Right hindlimb (tissue), 1 donor: ENCODE data around the gene RPP21.
"Not testable (repeated sequence)": the region's sequence is repeated elsewhere in the genome, so short reads cannot be mapped to it uniquely, and the experiment has no call there.

Experiments used
- DNase-seq: peaks from one replicate; pipeline ENCODE4 v3.0.0-alpha.2; 2018

Gene RPP21

DNA sequence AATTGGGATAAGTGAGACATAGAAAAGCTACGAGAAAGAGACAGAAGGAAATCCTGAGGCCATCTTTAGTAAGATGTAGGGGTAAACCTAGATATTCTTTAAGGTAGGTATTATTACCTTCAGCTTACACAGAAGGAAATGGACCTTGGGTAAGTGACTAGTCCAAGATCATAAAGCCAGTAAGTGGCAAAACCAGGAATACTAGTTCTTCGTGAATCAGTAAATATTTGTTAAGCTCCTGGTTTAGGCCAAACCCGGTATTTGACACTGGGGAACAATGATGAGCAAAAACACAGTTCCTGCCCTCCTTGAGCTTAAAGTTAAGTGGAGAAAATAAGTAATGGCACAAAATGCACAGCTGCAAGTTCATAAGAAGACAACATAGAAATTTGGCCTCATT, 13.0 kb upstream of the RPP21 start:
- no peak for DNase-seq

DNA sequence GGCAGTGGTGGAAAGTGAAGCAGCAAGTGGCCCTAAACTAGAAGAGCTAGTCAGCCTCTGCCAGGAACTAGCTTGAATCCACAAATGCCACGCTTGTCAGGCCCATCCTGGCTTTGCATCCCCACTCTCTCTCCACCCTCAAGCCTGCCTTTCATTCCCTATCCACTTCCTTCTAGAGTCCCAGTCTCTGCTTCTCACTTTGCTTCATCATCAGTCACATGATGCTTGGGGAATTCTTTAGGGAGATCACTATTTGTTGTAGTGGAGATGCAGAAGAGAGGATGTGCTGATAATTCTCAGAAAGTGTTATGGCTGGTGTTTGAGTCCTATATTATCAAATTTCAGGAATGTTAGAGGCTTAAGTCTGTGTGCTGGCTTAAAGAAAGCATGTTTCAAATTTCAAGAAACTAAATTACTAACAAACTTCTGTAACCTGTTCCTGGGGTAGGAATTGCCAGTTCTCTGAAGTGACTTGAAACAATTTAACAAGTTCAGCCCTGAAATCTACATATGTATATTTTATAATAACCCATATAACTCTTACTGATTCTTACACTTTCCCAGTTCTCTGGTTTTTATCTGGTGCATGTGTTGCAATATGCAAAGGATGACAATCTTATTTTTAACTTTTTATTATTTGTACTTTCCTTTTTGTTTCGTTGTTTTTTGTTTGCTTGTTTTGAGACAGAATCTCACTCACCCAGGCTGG, 10.7 kb upstream of the RPP21 start:
- no peak for DNase-seq

DNA sequence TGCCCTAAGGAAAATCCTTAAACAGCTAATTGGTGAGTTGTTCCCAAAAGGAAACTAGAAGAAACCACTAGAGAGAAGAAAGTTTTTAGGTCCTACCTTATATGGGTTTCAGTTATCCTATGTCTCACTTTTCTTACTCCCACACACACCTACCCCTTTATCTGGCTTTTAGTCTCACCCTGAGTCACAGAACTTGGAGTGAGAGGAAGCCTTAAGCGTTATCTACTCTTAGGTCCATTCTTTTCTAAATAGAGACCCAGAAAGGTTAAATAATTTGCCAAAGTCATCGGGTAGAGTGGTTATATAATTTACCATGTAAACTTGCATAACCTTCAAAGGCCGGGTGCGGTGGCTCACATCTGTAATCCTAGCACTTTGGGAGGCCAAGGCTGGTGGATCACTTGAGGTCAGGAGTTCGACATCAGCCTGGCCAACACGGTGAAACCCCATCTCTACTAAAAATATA, 4.3 kb upstream of the RPP21 start:
- no peak for DNase-seq

- no peak for DNase-seq
Observed at GRCh38 chr6:30341218-30341617, 3.7 kb upstream of the RPP21 start.

DNA sequence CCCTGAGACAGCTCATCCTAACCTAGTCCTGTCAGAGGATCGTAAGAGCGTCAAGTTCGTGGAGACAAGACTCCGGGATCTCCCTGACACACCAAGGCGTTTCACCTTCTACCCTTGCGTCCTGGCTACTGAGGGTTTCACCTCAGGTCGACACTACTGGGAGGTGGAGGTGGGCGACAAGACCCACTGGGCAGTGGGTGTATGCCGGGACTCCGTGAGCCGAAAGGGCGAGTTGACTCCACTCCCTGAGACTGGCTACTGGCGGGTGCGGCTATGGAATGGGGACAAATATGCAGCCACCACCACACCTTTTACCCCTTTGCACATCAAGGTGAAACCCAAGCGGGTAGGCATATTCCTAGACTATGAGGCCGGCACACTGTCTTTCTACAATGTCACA, 3.2 kb upstream of the RPP21 start:
- DNase-seq, result no peak

DNA sequence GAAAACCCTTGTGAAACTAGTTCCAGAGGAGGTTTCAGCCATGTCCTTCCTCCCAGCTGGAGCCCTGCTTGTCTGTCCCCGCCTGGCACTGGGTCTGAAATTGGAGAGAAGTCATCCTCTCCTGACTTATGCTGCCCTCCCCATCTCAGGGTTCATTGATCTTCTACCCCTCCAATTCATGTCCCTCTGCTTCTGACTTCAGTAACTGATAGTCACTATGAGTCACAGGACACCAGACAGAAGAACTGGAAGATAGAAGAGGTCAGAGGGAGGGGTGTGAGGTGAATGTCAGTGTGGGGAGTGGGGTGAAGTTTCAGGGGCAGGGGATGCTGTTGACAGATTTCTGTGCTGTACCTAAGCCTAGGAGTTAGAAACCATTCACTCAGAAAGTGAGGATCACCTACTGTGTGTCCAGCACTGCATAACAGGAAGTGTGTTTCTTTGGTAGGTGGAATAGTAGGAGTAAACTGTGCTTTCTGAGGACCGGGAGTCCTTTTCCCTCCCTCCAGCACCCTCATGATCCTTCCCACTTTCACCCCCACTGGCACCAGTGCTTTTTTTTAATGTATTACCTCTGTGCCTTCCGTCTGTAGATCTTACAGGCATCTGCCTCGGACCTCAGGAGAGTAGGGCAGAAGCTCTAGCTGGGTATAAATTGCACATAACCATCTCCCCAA, 627 bp upstream of the RPP21 start:
- no peak for DNase-seq

GRCh38 chr6:30345852-30346251, 896 bp downstream of the RPP21 start:
- DNase-seq, result no peak

DNA sequence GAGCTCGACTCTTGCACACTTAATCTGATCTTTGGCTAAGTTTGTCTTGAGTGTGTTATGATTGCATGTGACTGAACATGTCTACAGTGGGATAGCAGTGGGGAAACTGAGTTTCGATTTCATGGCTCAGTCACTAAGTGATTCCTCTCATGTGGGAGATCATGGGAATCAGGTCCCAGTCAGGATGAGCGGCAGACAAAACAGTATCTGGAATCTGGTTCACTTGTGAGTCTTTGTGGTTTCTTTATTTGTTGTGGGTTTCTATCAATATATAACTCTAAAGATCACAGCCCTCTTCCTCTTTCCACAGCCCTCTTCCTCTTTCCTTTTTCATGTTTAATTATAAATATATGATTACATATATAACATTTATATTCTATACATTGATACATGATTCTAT, 4.0 kb downstream of the RPP21 start:
- no peak for DNase-seq

DNA sequence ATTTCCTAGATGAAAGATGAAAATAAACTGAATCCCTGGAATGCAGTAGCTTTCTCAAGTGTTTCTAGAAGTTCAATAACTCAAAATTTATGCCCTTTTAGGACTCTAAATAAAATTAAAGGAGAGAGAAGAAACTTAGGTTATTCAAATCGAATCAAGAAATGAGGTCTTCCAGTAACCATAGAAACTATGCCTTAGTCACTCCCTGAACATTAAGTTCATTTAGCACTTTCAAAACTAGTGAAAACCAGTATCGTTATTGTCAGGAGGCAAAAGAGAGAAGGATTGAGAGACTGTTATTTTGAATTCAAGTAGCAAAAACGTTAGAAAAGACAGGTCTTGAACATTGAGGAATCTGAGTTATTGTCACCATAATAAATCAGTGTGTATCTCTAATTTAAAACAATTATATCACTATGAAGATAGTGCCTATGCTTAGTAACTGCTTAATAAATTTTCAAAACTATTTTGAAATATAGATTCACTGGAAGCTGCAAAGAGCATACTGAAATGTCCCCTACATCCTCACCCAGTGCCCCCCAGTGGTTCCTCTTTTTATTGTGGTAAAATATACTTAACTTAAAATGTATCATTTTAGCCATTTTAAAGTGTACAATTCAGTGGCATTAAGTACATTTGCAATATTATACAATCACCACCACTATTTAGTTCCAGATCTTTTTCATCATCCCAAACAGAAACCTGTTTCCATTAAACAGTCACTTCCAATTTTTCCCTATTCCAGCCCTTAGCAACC, 4.6 kb downstream of the RPP21 start:
- DNase-seq, result no peak

DNA sequence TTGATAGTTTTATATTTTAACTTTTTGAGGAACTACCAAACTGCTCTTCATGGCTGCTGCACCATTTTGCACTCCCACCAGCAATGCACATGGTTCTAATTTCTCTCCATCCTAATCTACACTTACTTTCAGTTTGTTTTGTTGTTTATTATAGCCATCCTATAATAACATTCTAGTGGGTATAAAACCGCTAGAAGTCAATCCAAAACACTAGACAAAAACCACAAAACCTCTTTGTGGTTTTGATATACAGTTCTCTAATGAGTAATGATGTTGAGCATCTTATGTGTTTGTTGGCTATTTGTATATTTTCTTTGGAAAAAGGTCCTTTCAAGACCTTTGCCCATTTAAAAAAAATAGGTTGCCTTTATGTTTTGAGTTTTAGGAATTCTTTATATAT, 5.6 kb downstream of the RPP21 start:
- no peak for DNase-seq

GRCh38 chr6:30352550-30352949, 7.6 kb downstream of the RPP21 start:
- DNase-seq, result no peak

DNA sequence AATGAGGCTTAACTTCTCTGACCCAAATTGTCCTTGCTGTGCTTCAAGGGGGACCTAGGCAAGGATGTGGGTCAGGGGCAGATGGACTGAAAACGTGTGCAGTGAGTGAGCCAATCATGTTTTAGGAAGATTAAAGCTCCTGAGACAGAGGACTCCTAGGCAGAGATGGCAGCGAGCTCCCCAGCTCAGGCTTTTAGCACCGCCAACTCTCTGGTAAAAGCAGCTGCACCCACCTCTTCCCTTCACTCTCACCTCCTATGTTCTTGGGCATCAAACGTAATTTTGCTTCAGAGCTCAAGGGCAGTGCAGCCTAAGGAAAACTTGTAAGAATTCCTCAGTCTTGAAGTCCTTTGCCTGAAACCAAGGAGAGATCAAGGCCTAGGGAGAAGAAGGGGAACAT, 10.3 kb downstream of the RPP21 start:
- no peak for DNase-seq

DNA sequence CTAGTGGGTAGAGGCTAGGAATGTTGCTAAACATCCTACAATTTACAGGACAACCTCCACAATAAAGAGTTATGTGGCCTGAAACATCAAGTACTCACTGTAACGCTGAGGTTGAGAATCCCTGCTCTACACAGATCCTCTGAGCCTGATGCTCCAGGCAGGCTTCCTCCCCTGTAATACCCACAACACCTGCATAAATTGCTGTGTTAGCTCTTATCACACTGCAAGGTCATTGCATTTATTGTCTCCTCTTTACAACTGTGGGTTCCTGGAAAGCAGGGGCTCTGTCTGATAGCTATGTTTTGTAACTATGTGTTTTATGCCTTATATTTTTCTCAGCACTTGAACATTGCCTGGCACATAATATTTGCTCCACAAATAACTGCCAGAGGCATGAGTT, 11.6 kb downstream of the RPP21 start:
- no peak for DNase-seq

DNA sequence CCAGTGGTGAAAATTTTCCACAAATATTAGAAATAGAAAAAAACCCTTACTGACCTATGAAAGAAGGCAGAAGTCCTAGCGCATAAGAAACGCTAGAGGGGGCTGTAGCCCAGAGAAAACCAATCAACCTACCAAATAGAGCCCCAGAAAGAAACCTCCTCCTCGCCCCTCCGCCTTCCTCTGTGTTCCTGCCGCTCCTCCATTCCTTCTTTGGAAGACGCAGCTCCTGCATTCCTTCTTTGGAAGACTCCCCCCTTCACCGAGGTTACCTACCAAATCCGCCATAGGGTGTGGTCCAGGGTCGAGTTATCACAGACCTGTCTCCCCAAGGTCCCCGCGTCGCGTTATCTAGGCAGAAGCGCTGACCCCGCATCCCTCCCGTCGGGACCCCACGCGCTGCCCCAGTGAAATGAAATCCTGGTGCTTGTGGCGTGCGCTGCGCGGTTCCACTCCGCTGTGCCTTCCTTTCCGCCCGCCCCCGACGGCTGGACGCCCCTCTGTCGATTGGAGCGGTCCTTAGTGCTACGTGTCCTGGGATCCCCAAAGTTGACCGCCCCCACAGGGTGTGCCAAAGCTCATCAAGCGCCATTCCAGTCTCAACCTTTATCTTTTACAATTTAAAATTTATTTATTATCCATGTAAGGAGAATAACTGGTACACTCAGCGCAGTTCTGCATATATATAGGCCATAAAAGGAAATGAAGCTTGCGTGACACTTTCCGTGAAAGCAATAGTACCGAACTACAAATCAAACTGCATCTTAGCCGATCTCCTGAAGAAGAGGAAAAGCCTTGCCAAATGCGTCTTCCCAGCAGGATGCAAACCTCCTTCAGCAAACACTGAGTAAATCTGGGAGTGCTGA, 13.0 kb downstream of the RPP21 start:
- DNase-seq, result peak; percentile 53

GRCh38 chr6:30359276-30359675, 14.3 kb downstream of the RPP21 start:
- DNase-seq, result no peak

DNA sequence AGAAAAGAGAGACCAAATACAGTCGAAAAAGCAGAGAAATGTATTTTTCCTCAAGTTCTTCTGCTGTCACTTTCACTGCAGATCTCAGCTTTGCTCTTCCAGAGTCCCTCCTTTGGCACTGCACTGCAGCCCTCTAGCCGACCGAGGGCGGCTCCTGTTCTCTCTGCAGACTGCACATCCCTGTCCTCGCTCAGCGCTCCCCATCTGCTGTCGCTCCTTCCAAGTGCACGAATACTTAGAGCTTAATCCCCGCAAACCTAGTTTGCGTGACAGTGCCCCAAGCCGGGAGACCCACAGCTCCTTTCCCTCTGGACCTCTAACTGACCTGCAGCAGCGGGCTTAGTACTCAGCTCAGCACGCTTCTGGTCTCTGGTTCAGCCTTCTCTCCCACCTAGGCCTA, 15.2 kb downstream of the RPP21 start:
- no peak for DNase-seq

DNA sequence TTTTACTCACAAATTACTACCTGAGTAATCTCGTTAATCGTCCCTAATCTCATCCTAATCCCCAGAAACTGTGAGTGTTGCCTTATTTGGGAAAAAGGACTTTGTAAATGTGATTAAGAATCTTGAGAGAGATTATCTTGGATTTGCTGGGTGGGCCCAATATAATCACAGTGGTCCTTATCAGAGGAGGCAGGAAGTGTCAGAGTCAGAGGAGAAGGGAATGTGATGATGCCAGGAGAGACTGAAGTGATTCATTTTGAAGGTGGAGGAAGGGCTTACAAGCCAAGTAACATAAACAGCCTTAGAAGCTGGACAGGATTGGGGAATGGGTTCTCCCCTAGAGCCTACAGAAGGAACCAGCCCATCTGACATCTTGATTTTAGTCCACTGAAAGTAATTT, 16.7 kb downstream of the RPP21 start:
- no peak for DNase-seq

DNA sequence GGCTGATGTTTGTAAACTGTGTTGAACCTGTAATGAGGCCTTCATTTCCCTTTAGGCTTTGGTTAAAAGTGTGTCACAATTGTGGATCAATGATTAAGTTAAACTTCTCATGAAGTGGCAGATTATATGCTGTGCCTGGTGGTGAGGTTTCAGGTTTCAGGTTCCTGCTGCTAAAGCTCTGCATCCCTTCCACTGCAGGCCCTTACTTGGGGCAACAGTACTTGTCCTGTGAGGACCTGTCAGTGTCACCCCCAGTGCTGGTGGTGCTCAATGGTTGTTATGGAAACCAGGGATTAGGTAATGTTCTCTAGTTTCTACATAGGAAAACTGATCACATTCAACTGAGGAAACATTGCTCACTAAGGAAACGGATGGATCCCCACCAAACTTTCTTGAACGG, 18.5 kb downstream of the RPP21 start:
- DNase-seq, result no peak

DNA sequence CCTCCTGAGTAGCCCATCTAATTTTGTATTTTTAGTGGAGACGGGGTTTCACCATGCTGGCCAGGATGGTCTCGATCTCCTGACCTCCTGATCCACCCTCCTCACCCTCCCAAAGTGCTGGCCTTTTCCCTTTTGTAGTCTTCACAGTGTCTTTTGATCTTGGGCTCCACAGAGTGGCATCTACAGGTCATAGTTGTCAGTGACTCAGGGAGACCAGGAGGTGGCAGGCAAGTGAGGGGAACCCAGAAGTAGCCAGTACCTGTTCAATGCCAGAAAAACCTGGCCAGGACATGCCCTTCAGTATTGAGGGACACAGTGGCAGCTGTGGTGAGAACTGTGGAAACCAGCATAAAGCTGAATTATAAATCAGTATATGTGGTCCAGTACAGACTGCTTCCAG, 19.6 kb downstream of the RPP21 start:
- DNase-seq, result no peak

- DNase-seq, result not testable (repeated sequence)
Observed at GRCh38 chr6:30369280-30369679, 24.3 kb downstream of the RPP21 start.

GRCh38 chr6:30378290-30378937, 33.5 kb downstream of the RPP21 start:
- DNase-seq, result no peak

- no peak for DNase-seq
Observed at GRCh38 chr6:30380464-30380863, 35.5 kb downstream of the RPP21 start.

DNA sequence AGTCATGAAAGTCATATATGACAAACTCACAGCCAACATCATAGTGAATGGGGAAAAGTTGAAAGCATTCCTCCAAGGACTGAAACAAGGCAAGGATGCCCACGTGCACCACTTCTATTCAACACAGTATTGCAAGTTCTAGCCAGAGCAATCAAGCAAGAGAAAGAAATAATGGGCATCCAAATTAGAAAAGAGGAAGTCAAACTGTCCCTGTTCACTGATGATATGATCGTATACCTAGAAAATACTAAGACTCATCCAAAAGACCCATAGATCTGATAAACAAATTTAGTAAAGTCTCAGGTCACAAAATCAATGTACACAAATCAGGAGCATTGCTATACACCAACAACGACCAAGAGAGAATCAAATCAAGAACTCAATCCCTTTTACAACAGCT, 41.2 kb downstream of the RPP21 start:
- DNase-seq, result no peak
